Thymus (tissue), 11 donors: Measurements from ENCODE around the gene PHTF2. TPM values are rescaled to one million over a fixed set of nuclear protein-coding genes. Genes with fewer than 3 reads are reported as not detected.
"Not testable (repeated sequence)": the region's sequence is repeated elsewhere in the genome, so short reads cannot be mapped to it uniquely, and the experiment has no call there.

Experiments
- DNase-seq, 9 donors: peaks; one replicate each; pipeline ENCODE4 v3.0.0-alpha.2; 2013; ENCODE audit warnings: low spot score in 9 of 9, low read depth in 6 of 9, missing footprints in 1 of 9
- H3K27ac ChIP-seq, 2 donors: one replicate each; pipeline ENCODE4 v1.5.1; 2013; ENCODE audit warnings: control low read depth in 1 of 2, low read depth in 1 of 2, low read length in 1 of 2, mild to moderate bottlenecking in 1 of 2, moderate library complexity in 1 of 2
- H3K27me3 ChIP-seq, 2 donors: one replicate each; pipeline ENCODE4 v1.5.1; 2013; ENCODE audit warnings: low read length in 1 of 2; ENCODE audit not compliant: control insufficient read depth in 2 of 2, insufficient read depth in 1 of 2
- H3K36me3 ChIP-seq, 2 donors: one replicate each; pipeline ENCODE4 v1.5.1; 2013; ENCODE audit warnings: low read length in 1 of 2, mild to moderate bottlenecking in 1 of 2, moderate library complexity in 1 of 2; ENCODE audit not compliant: control insufficient read depth in 2 of 2, insufficient read depth in 2 of 2
- H3K4me1 ChIP-seq, 2 donors: one replicate each; pipeline ENCODE4 v1.5.1; 2013; ENCODE audit warnings: low read length in 2 of 2; ENCODE audit not compliant: control insufficient read depth in 2 of 2, insufficient read depth in 2 of 2
- H3K4me3 ChIP-seq, 2 donors: one replicate each; pipeline ENCODE4 v1.5.1; 2013; ENCODE audit warnings: low read length in 2 of 2, control low read depth in 1 of 2, mild to moderate bottlenecking in 1 of 2
- H3K9me3 ChIP-seq, 2 donors: one replicate each; pipeline ENCODE4 v1.5.1; 2013; ENCODE audit warnings: low read length in 1 of 2, mild to moderate bottlenecking in 1 of 2; ENCODE audit not compliant: control insufficient read depth in 2 of 2, insufficient read depth in 1 of 2
- WGBS: extraction: QIAGEN DNeasy Blood & Tissue Kit; methylation state at CpG from one replicate; pipeline ENCODE4 v1.1.7; 2013; 5-methylcytosine and 5-hydroxymethylcytosine counted together
- polyA plus RNA-seq: library from polyadenylated mRNA; stranded (reverse); fragments of 200-250 nt; gene quantifications from one replicate; pipeline ENCODE4 v1.2.3, GENCODE V29; 2013
- total RNA-seq: library from RNA; stranded (reverse); fragments of 120-200 nt; gene quantifications from one replicate; pipeline ENCODE4 v1.2.4, GENCODE V29; 2013
- donor health status: healthy.

The PHTF2 gene
- total and polyA plus RNA-seq, 2 donors, result 10.9 to 14.1 TPM

DNA sequence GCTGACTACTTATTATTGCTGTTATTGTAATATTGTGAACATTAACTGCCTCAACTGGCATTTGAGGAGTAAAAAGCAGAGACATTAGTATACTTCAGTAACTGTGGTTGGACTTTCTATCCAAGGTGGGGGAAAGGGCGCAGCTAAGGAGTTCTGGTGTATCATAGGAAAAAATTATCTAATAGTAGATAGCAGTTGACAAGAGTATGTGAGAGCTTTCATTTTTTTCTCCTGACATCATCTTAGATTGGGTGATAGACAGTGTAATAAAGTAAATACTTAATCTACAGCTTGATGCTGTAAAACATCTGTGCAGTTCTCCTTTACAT is 68.9 kb downstream of the PHTF2 start:
- DNase-seq, result no peak
- no peaks in the 10 kb centered on the region for H3K27me3 ChIP-seq
- no peaks in the 10 kb centered on the region for H3K36me3 ChIP-seq
- no peaks in the 10 kb centered on the region for H3K4me1 ChIP-seq
- no peak overlapping the region for H3K27ac ChIP-seq
- H3K9me3 ChIP-seq, result no peaks in the 10 kb centered on the region
- WGBS, result 96% methylated on average over 1 of the region's 1 CpG
- H3K4me3 ChIP-seq, result no peak overlapping the region

DNA sequence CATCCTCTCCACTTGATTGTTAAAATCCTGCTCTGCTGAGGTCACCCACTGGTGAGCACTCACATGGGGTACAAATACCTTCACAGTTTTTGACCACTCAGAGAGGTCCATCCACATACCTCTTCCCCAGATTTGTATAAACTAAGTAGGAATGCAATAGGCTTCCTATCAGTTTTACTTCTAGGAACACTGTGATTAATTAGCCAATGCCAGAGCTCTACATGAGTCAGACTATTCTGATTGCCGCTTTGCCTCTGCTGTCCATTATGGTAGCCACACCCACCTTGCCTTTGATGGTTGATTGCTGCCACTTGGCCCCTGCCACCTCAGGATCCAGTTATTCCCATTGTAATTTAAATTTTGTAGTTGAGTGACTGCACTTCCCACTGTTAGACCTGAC is 73.7 kb downstream of the PHTF2 start:
- 96% methylated on average over 1 of the region's 1 CpG for WGBS
- H3K27ac ChIP-seq, H3K27me3 ChIP-seq, H3K9me3 ChIP-seq, H3K4me3 ChIP-seq, DNase-seq, H3K4me1 ChIP-seq, H3K36me3 ChIP-seq: not testable (repeated sequence)

DNA sequence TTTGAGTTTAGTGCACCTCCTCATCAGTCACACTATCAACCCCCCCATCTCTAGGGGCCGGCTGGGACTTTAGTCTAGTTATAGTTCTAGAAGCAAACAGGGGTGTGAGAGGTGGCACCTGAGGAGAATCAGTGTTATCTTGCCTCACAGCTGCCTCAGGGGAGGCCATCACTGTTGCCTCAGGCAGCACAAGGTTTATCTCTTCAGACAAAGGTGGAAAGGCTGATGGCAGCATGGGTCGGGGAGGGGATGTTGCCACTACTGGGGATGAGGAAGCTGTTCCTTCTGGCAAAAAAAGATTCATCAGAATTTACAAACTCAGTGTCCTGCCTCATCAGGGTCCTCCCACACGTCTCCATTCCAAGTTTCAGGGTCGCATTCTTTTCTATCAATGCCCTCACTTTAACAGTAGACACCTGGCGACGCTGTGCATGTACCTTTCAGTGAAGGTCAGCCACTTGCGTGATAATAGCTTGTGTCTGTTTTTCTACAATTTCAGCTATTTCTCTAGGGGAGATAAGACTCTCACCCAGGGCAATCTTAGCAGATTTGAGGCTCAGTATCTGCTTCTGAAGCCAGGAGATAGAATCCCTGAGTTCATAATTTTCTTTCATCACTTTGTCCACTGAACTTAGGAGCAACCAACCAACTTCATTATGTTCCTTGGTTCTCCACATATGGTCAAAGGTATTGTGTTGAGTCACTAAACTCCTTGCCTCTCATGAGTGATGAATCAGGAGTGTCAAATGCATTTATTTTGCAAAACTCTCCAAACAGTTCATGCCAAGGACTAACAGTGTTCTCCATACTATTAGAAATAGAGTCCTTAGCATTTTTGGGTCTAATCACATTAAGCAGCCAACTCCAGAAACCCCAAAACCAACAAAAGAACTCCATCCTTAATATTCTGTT is 75.1 kb downstream of the PHTF2 start:
- H3K27me3 ChIP-seq, H3K9me3 ChIP-seq, H3K4me1 ChIP-seq, H3K36me3 ChIP-seq, DNase-seq, H3K4me3 ChIP-seq, H3K27ac ChIP-seq: not testable (repeated sequence)
- 97% methylated on average over 7 of the region's 7 CpGs for WGBS

DNA sequence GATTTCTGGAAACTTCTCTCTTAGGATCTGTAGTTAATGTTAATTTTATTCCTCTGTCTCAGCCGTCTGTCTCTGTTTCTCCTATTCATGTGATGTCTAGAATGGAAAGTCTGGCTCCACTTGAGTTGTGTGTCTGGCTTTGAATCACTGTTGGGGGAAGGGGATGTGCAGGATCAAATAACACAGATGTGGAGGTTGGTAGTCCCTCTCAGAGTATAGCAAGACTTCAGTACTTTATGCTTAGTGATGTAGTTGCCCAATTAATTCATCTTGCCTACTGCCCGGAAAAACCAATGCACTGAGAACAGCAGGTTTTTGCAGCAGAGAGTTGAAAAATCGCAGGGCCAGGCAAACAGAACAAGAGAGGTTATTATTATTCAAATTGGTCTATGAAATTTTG is 79.2 kb downstream of the PHTF2 start:
- Histone ChIP-seq H3K4me3 (no peak overlapping the region), H3K4me1 (peaks cover 0 to 2% of the 10 kb centered on the region in 2 donors), H3K27ac (no peak overlapping the region), H3K9me3 (no peaks in the 10 kb centered on the region), H3K27me3 (no peaks in the 10 kb centered on the region), H3K36me3 (no peaks in the 10 kb centered on the region)
- 94% methylated on average over 3 of the region's 3 CpGs for WGBS
- DNase-seq, result no peak

DNA sequence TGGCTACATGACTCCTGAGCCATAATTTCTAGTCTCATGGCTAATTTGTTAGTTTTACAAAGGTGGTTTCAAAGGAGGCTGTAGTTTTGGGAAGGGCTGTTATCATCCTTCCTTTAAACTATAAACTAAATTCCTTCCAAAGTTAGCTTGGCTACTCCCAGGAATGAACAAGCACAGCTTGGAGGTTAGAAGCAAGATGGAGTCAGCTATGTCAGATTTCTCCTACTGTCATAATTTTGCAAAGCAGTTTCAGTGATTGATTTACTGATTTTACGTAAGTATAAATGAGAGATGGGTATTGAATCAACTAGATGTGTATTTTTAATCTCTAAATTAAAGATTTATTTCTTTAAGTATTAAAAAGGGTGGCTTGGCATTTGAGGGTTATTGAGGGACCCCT is 79.9 kb downstream of the PHTF2 start:
- no peak for DNase-seq
- Histone ChIP-seq H3K27ac (no peak overlapping the region), H3K9me3 (no peaks in the 10 kb centered on the region), H3K27me3 (no peaks in the 10 kb centered on the region), H3K4me1 (peaks cover 0 to 2% of the 10 kb centered on the region in 2 donors), H3K4me3 (no peak overlapping the region), H3K36me3 (no peaks in the 10 kb centered on the region)
- 99% methylated on average over 1 of the region's 1 CpG for WGBS

DNA sequence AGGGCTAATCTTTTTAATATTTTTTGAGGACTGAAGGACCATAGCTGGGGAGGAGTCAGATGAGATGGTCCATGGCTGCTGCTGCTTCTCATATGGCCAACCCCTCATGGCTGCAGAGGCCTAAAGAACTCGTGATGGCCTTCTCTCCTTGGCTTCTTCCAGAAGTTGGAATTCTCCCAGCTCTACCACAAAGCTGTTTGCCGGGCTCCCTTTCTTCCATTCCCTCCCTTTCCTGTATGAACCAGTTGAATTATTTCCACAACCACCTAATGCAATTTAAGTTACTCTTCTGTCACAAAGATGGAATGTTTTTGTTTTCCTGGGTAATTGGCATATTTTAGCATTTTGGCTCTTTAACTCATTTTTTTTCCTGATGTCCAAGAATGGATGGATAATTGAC is 80.7 kb downstream of the PHTF2 start:
- Histone ChIP-seq H3K27me3 (no peaks in the 10 kb centered on the region), H3K4me3 (no peak overlapping the region), H3K9me3 (no peaks in the 10 kb centered on the region), H3K4me1 (peaks cover 0 to 2% of the 10 kb centered on the region in 2 donors), H3K27ac (no peak overlapping the region), H3K36me3 (no peaks in the 10 kb centered on the region)
- 96% methylated on average over 2 of the region's 2 CpGs for WGBS
- no peak for DNase-seq

DNA sequence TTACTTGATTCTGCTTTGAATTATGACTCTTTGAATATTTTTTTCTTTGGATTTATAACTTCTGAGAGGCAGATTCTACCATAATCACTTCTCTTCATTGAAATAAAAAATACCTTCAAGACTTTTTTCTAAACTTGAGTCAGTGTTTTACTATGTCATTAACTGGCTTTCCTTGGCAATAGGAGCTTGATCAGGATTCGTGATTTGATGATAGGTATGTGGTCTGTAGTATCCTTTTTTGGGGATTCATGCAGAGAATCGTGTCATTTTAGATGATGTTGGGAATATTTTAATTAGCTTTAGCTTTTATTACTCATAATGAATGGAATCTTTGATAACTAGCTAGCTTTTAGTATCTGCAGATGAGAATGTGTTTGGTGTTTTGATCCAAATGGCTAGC is 83.3 kb downstream of the PHTF2 start:
- WGBS, result 98% methylated on average over 2 of the region's 2 CpGs
- Histone ChIP-seq H3K27ac (no peak overlapping the region), H3K4me1 (peaks cover 0 to 2% of the 10 kb centered on the region in 2 donors), H3K9me3 (no peaks in the 10 kb centered on the region), H3K36me3 (no peaks in the 10 kb centered on the region), H3K4me3 (no peak overlapping the region), H3K27me3 (no peaks in the 10 kb centered on the region)
- DNase-seq, result no peak

DNA sequence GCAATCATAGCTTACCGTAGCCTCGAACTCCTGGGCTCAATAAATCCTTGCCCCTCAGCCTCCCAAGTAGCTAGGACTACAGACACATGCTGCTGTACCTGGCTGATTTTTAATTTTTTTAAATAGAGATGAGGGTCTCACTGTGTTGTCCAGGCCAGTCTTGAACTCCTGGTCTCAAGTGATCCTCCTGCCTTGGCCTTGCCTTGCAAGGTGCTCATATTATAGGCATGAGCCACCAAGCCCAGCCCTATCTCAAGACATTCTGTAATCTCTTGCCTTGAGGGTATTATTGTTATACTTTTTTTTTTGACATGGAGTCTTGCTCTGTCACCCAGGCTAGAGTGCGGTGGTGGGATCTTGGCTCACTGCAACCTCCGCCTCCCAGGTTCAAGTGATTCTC is 86.6 kb downstream of the PHTF2 start:
- no peak overlapping the region for H3K27ac ChIP-seq
- H3K36me3 ChIP-seq, result no peaks in the 10 kb centered on the region
- no peaks in the 10 kb centered on the region for H3K27me3 ChIP-seq
- no peak overlapping the region for H3K4me3 ChIP-seq
- no peaks in the 10 kb centered on the region for H3K4me1 ChIP-seq
- 88% methylated on average over 4 of the region's 4 CpGs for WGBS
- no peak for DNase-seq
- no peaks in the 10 kb centered on the region for H3K9me3 ChIP-seq

DNA sequence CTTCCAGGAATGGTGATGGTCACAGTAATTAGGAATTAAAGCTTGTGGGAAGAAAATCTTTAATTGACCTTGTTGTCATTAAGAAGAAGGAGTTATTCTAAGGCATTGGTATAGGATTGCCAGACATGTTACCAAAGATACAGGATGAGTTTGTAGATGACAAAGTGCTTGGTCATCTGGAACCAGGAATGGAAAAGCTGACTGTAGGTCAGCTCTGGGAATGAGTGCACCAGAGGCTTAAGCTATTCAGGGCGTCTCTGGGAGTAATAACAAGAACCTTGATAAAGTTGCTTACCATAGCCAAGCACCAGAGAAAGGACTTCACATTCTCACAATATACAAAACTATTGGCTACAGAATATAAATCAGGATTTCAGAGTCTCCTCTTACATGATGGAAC is 89.0 kb downstream of the PHTF2 start:
- 95% methylated on average over 1 of the region's 1 CpG for WGBS
- H3K27me3 ChIP-seq, result no peaks in the 10 kb centered on the region
- H3K27ac ChIP-seq, result no peak overlapping the region
- no peaks in the 10 kb centered on the region for H3K4me1 ChIP-seq
- no peak overlapping the region for H3K4me3 ChIP-seq
- H3K36me3 ChIP-seq, result no peaks in the 10 kb centered on the region
- DNase-seq, result no peak
- H3K9me3 ChIP-seq, result no peaks in the 10 kb centered on the region
